DMS79 treated with DMSO at 0.1 percent for 48 hours (cell line): ENCODE results near the gene DNAH9.

Source experiments
- DNase-seq: peaks from one replicate; lab custom pipeline; 2025; lab: John Stamatoyannopoulos, UW

DNAH9 gene

GRCh38 chr17:11840052-11840451 is 241.8 kb downstream of the DNAH9 start:
- DNase-seq = no peak

- no peak for DNase-seq
These were observed 242.6 kb downstream of the DNAH9 start for GRCh38 chr17:11840831-11841230.

- DNase-seq = no peak
These were observed 250.1 kb downstream of the DNAH9 start for GRCh38 chr17:11848330-11848729.

GRCh38 chr17:11852231-11852630 is 254.0 kb downstream of the DNAH9 start:
- DNase-seq = no peak

DNA sequence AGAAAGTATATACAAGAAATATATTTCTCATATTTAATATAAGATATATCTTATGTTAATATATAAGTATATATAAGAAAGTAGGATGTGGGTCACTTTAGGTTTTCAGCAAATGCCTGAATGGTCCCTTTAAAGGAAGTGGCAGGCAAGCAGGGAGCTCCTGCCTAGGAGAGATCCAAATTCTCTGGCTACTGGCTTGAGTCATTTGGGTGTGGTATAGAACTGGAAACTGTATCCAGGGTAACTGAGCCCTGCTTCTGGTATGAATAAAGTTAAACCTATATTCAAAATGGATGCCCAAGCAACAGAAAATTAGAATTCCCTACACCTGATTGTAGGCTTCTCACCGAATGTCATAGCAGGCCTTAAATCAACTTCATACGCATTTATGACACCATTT is 254.6 kb downstream of the DNAH9 start:
- DNase-seq = no peak

DNA sequence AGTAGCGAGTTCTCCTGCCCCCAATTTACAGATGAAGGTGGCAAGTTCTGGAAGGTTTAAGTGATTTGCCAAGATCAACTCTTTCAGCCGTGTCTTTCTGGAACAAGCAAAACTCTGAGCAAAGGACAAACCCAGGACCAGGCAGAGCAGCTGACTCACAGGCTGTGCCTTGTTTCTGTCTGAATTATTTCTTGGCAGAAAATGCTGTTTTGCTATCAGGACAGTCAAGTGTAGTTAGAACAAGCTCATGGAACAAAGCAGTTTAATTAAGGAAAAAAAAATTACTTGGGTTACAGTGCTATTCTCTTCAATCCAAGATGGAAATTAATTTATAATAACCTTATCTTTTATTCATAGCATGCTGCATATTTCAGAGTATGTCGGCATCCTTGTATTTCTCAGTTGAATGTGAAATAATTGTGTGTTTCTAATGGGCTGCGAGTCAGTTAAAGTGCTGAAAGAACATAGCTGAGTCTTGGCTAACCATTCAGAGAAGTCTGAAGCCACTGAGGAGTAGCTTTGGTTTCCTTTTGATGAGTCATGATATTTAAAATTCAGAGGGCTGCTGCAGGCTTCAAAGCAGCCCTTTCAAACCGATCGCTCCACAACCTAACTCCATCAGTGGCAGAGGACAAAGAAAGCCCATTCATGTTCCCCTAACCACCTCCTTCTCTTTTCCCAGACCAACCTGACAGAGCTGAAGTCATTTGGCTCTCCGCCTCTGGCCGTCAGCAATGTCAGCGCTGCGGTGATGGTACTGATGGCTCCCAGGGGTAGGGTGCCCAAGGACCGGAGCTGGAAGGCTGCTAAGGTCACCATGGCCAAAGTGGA is 255.3 kb downstream of the DNAH9 start:
- no peak for DNase-seq

DNA sequence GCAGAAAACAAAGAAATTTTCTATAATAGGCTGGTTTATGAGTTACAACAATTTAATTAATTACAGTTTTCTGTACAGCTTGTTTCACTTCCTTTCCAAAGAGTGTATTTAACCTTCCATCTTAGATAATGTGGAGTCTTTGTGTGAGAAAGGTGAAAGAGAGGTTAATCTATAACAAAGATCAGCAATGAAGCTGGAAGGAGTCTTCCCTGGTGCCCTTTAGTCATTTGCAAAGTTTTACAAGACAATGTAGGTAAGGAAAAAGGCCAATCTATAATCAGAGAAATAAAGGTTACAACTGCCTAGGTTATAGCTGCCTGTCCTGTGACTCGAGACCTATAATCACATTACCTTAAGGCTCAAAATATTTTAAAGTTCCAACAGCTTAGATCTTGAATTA is 257.0 kb downstream of the DNAH9 start:
- DNase-seq = no peak

DNA sequence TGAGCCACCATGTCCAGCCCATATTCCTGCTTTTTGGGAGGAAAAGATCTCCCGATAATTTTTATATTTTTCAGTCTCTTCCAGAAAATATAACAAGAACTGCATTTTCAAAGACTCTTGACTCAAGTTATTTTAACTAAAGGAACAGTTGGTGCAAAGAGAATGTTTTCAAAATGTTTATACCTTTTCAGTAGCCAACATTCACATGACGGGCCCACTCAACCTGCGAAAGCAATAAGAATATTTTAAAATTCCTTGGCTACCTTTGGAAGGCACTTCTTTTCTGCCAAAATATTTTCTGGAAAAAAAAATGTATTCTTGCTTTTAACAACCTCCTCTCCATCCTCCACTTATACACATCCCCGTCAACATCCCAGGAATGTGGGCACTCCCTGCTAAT is 258.7 kb downstream of the DNAH9 start:
- DNase-seq = no peak

DNA sequence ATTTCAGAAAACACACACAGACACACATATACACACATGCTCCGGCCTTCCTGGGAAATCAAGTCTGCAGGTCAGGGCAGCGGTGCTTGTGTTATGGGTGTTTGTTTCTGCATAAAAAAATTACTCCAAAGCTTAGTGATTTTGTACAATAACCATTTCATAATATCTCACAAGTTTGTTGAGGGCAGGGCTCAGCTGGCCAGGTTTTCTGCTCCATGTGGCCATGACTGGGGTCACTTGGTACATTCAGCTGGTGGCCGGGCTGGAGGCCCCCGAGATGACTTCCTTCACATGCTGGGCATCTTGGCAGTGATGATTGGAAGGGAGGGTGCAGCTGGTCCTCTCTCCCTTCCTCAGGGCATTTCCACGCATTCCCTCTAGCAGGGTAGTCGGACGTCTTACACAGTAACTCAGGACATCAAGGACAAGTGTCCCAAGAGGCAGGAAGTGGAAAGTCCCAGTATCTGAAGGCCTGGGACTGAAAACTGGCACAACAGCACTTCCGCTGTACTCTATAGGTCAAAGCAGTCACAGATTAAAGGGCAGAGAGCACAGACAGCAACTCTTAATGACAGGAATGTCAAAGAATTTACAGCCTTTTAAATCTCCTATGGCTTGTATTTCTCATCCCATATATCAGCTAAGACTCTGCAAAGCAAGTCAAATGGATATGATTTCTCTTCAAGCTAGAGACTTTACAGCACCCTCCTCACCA is 271.6 kb downstream of the DNAH9 start:
- DNase-seq = no peak

- DNase-seq = no peak
These were observed 273.5 kb downstream of the DNAH9 start for GRCh38 chr17:11871773-11872172.

DNA sequence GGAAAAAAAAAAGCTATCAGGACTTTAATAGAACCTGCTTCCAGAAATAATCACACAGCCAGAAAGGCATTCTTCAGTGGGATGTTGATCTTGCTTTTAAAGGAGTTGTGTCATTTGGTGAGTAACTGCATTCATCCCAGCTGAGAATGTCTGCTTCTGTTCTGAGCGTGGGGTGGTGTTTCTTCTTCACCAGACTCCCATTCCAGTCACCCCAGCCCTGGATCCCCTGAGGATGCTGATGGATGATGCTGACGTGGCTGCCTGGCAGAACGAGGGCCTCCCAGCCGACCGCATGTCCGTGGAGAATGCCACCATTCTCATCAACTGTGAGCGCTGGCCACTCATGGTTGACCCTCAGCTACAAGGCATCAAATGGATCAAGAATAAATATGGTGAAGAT is 276.5 kb downstream of the DNAH9 start:
- no peak for DNase-seq

GRCh38 chr17:11880714-11881113 is 282.4 kb downstream of the DNAH9 start:
- no peak for DNase-seq

GRCh38 chr17:11882716-11883115 is 284.4 kb downstream of the DNAH9 start:
- no peak for DNase-seq

GRCh38 chr17:11885051-11885450 is 286.8 kb downstream of the DNAH9 start:
- DNase-seq = no peak

DNA sequence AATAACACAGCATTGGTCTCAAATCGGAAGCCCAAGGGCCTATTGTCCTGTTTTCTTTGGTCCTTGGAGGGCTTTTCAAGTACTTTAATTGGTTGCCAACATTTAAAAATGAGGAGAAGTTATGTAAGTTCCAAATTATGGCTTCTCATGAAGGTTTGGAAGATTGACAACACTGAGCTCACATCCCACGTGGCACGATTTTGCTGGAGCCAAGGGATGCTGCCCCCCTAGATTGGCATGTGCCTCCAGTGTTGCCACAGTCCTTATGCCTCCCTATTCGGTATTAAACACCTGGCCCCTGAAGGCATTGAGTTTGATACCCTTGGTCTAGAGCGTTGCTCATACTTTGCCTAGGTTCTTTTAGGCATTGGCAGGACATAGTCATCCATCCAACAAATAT is 291.0 kb downstream of the DNAH9 start:
- DNase-seq = no peak

GRCh38 chr17:11893862-11894261 is 295.6 kb downstream of the DNAH9 start:
- no peak for DNase-seq

DNA sequence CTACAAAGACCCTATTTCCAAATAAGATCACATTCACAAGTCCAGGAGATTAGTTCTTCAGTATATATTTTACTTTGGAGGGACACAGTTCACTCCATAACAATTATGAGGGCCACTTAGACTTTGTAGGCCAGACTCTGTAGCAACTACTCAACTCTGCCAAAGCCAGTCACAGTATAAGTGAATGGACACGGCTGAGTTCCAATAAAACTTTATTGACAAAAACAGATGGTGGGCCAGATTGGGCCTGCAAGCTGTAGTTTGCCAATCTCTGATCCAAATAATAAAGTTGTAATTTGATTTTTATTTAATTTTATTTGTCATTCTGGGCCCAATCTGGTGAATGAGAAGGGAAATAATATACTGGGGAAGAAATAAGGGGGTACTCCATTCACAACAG is 297.9 kb downstream of the DNAH9 start:
- DNase-seq = no peak

- no peak for DNase-seq
These were observed 300.4 kb downstream of the DNAH9 start for GRCh38 chr17:11898526-11899235.

DNA sequence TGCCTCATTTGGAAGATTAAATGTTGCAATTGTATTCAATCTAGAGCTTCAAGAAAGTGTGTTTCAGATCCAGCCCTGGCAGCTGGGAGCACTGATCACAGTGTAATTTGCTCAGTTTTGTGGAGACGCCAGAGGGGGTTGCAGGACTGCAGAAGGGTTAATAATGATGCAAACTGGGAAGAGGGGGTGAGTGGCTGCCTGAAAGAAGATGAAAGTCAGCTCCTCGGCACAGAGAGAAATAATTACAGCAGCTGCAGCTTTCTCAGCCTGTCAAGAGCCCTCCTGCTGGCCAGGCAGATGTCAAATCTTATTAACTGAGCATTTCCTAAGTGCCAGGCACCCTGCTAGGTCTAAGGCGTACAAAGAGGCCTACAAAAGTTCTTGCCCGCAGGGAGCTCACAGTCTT is 301.3 kb downstream of the DNAH9 start:
- DNase-seq = no peak

GRCh38 chr17:11900041-11900476 is 301.8 kb downstream of the DNAH9 start:
- no peak for DNase-seq

DNA sequence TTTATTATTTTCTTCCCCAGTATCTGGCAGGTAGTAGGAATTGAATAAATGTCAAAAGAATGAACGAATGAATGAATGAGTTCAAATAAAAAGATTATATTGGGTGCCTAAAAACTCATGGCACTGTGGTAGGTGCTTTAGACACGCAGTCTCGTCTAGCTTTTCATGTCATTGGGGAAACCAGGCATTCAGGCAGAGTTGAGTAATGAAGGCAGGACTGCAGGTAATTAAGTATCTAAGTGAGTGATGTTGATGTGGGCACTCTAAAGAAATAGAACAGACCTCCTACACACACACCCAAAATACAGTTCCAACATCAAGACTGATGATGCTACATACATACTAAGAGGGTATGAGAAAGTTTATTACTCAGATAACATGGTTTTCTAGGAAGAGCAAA is 302.4 kb downstream of the DNAH9 start:
- DNase-seq = no peak

- no peak for DNase-seq
These were observed 303.7 kb downstream of the DNAH9 start for GRCh38 chr17:11901931-11902330.

- DNase-seq = no peak
These were observed 310.5 kb downstream of the DNAH9 start for GRCh38 chr17:11908711-11909146.
